Prostate gland (tissue), 2 donors: Measurements from ENCODE around the gene ANKS1B. TPM values are rescaled to one million over a fixed set of nuclear protein-coding genes. Genes with fewer than 3 reads are reported as not detected.

Experiments
- DNase-seq: peaks from one replicate; pipeline ENCODE4 v3.0.0-alpha.2; 2019; ENCODE audit warnings: low spot score
- H3K27ac ChIP-seq, 2 donors: fragments of 200-600 bp; sonication (generic); 2 replicates each; pipeline ENCODE4 v1.5.1; 2017 to 2019
- H3K27me3 ChIP-seq: fragments of 200-600 bp; sonication (generic); replicated peaks from 2 replicates; pipeline ENCODE4 v1.5.1; 2019; ENCODE audit not compliant: insufficient read depth
- H3K36me3 ChIP-seq, 2 donors: fragments of 200-600 bp; sonication (generic); 1 replicate in 1 of 2; 2 replicates in 1 of 2; pipeline versions ENCODE4 v1.5.1 to v1.8.1; 2017 to 2019
- H3K4me1 ChIP-seq: fragments of 200-600 bp; sonication (generic); replicated peaks from 2 replicates; pipeline ENCODE4 v1.5.1; 2019
- H3K4me3 ChIP-seq, 2 donors: fragments of 200-600 bp; sonication (generic); 2 replicates each; pipeline ENCODE4 v1.5.1; 2017 to 2019
- H3K9me3 ChIP-seq: fragments of 200-600 bp; sonication (generic); 2 replicates; pipeline ENCODE4 v1.5.1; 2017
- POLR2A ChIP-seq: fragments of 450-650 bp; IDR thresholded peaks from one replicate; pipeline ENCODE4 v1.6.1; 2016; ENCODE audit warnings: antibody characterized with exemption, mild to moderate bottlenecking
- POLR2AphosphoS5 ChIP-seq: sonication (generic); formaldehyde crosslinking; IDR thresholded peaks from one replicate; pipeline ENCODE4 v1.6.1; 2017; ENCODE audit warnings: antibody characterized with exemption
- WGBS: methylation state at CpG from one replicate; pipeline ENCODE4 v1.1.5; 2018; 5-methylcytosine and 5-hydroxymethylcytosine counted together
- intact Hi-C: fragments of 100-400 bp; cut with DNase I; formaldehyde crosslinking; loops from one replicate; pipeline ENCODE4 v1.14.2; 2022
- total RNA-seq, 2 donors: library from RNA; depleted of rRNA; stranded (reverse); fragments of >200 nt; gene quantifications; one replicate each; pipeline ENCODE4 v1.1.0, GENCODE V29; 2016
- TF ChIP-seq, protein P1 (sequence below), 4 experiments: fragments of 200-600 bp in 2 of 4; fragments of 450-650 bp in 2 of 4; sonication (generic) in 2 of 4; IDR thresholded peaks; 1 replicate in 3 of 4; 2 replicates in 1 of 4; pipeline ENCODE4 v1.5.1; 2016 to 2019; ENCODE audit warnings: antibody characterized with exemption in 4 of 4, mild to moderate bottlenecking in 2 of 4, moderate library complexity in 2 of 4

ANKS1B gene
- total RNA-seq, 2 donors from 2014 or later, result 13.0 to 17.4 TPM

DNA sequence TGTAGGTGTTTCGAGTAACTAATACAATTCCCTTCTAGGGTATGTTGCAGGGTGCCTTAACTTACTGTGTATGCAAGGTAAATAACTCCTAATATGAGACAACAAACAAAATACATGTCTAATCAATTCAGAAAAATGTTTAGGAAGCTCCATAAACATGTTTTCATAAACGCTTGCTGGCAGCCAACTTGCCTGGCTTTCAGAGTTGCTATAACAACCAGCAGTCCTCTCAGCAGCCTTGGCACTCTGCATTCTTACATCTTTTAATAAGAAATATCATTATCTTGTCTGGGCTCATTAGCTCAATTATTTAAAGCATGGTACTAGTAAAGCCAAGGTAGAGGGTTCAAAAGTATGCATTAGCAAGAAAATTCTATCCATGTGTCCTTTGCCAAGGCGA lies 862.2 kb downstream of the ANKS1B start:
- H3K27ac ChIP-seq, result no peak overlapping the region
- DNase-seq, result no peak
- no peaks in the 10 kb centered on the region for H3K4me1 ChIP-seq
- intact Hi-C loops, result no loop called here
- no peaks in the 10 kb centered on the region for H3K27me3 ChIP-seq
- TF ChIP-seq POLR2A (no peak), POLR2AphosphoS5 (no peak)
- TF ChIP-seq, protein P1, sequence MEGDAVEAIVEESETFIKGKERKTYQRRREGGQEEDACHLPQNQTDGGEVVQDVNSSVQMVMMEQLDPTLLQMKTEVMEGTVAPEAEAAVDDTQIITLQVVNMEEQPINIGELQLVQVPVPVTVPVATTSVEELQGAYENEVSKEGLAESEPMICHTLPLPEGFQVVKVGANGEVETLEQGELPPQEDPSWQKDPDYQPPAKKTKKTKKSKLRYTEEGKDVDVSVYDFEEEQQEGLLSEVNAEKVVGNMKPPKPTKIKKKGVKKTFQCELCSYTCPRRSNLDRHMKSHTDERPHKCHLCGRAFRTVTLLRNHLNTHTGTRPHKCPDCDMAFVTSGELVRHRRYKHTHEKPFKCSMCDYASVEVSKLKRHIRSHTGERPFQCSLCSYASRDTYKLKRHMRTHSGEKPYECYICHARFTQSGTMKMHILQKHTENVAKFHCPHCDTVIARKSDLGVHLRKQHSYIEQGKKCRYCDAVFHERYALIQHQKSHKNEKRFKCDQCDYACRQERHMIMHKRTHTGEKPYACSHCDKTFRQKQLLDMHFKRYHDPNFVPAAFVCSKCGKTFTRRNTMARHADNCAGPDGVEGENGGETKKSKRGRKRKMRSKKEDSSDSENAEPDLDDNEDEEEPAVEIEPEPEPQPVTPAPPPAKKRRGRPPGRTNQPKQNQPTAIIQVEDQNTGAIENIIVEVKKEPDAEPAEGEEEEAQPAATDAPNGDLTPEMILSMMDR (IDR thresholded peaks at IDR 0.05), result no peak
- WGBS, result 76% methylated on average over 3 of the region's 3 CpGs
- H3K36me3 ChIP-seq, result no peaks in the 10 kb centered on the region
- no peak overlapping the region for H3K4me3 ChIP-seq
- no peaks in the 10 kb centered on the region for H3K9me3 ChIP-seq

DNA sequence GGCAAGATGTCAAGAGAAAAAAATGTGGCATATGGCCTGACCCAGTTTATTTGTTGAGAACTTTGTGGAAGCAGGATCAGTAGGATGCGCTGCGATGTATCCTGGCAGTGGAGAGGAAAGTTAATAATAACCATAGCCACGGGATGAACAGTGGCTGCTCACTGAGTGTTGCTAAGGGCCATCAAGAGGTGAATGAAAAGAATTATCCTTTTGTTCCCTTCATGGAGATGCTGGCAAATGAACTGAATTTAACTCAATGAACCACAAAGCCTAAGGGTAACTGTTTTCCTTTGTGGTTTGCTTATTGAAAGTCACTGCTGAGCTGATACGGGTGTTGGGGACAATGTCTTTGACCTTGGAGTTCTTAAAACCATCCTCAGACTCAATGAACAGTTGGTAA lies 863.2 kb downstream of the ANKS1B start:
- no peak overlapping the region for H3K4me3 ChIP-seq
- intact Hi-C loops, result no loop called here
- TF ChIP-seq, protein P1 (IDR thresholded peaks at IDR 0.05), result no peak
- TF ChIP-seq POLR2A (no peak), POLR2AphosphoS5 (no peak)
- no peaks in the 10 kb centered on the region for H3K4me1 ChIP-seq
- DNase-seq, result no peak
- H3K36me3 ChIP-seq, result no peaks in the 10 kb centered on the region
- H3K27me3 ChIP-seq, result no peaks in the 10 kb centered on the region
- H3K9me3 ChIP-seq, result no peaks in the 10 kb centered on the region
- no peak overlapping the region for H3K27ac ChIP-seq
- WGBS, result 78% methylated on average over 4 of the region's 4 CpGs

DNA sequence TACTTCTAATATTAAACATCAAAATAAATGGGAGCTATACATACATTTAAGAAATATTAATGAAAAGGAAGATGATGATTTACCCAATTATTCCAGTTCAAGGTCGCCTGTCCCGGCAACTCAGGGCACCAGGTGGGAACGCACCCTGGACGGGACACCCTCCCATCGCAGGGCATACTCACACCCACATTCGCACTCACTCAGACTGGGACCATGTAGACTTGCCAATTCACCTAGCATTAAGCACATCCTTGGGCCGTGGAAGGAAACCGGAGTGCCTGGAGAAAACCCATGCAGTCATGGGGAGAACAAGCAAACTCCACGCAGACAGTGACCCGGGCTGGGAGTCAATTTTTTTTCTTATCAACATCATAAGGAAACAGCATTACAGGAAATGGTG lies 864.8 kb downstream of the ANKS1B start:
- no peaks in the 10 kb centered on the region for H3K9me3 ChIP-seq
- no peaks in the 10 kb centered on the region for H3K27me3 ChIP-seq
- intact Hi-C loops, result no loop called here

DNA sequence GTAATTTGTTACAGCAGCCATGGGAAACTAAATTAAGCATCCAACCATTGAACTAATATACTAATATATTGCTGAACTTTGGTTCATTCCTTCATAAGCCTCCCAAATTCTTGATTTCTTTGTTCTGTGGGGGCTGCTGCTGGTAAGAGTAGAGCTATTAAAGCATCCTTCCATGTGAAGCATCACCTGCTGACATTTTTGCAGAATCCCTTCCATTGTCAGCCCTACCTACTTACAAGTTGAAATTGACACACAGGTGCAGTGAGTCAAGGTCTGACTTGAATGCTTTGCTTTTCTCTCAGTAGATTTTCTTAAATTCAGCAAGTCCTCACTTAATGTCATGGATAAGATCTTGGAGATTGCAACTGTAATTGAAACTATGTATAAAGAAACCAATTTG lies 865.3 kb downstream of the ANKS1B start:
- Histone ChIP-seq H3K36me3 (no peaks in the 10 kb centered on the region), H3K27me3 (no peaks in the 10 kb centered on the region), H3K9me3 (no peaks in the 10 kb centered on the region), H3K4me3 (no peak overlapping the region), H3K4me1 (no peaks in the 10 kb centered on the region), H3K27ac (no peak overlapping the region)
- no peak for TF ChIP-seq POLR2A
- TF ChIP-seq POLR2AphosphoS5, result no peak
- TF ChIP-seq, protein P1 (IDR thresholded peaks at IDR 0.05), result no peak
- DNase-seq, result no peak
- intact Hi-C loops, result no loop called here

More for the DNA sequence above, 864.8 kb downstream of the ANKS1B start:
- no peak for DNase-seq
- TF ChIP-seq POLR2A, result no peak
- TF ChIP-seq, protein P1 (IDR thresholded peaks at IDR 0.05), result no peak
- no peak for TF ChIP-seq POLR2AphosphoS5
- Histone ChIP-seq H3K4me1 (no peaks in the 10 kb centered on the region), H3K27ac (no peak overlapping the region), H3K36me3 (no peaks in the 10 kb centered on the region), H3K4me3 (no peak overlapping the region)
- WGBS, result 82% methylated on average over 10 of the region's 10 CpGs

DNA sequence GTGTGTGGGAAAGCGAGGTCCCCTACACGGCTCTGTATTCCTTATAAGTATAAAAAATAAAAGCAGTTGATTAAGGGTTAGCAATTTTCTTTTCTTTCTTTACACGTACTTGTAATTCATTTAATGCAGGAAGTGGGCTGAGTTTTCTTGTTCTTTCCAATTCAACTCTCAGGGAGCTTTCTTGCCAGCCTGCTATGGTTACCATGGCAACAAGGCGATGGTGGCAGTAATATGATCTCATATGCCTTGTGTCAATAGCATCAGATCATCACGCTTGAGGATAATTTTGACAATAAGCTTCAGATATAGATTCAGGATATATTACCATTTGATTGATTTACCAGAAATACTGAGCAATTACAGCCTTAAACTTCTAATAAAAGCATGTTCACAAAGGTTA lies 873.1 kb downstream of the ANKS1B start:
- H3K27me3 ChIP-seq, result no peaks in the 10 kb centered on the region
- TF ChIP-seq POLR2AphosphoS5, result no peak
- TF ChIP-seq, protein P1 (IDR thresholded peaks at IDR 0.05), result no peak
- TF ChIP-seq POLR2A, result no peak

More for the DNA sequence above, 873.1 kb downstream of the ANKS1B start:
- WGBS, result 43% methylated on average over 5 of the region's 5 CpGs
- DNase-seq, result no peak
- no peaks in the 10 kb centered on the region for H3K4me1 ChIP-seq
- intact Hi-C loops, result no loop called here
- no peaks in the 10 kb centered on the region for H3K9me3 ChIP-seq
- H3K36me3 ChIP-seq, result no peaks in the 10 kb centered on the region
- no peak overlapping the region for H3K4me3 ChIP-seq
- no peak overlapping the region for H3K27ac ChIP-seq
